Activated CD4-positive, alpha-beta T cell treated with anti-CD3 and anti-CD28 coated beads, Interleukin-2, amount 50 U/mL, for 16 hours (primary cell): Measurements from ENCODE around the gene ARHGAP8.

Experiments
- DNase-seq: peaks from one replicate; pipeline ENCODE4 v3.0.0-alpha.2; 2020

ARHGAP8 gene

GRCh38 chr22:44807915-44808690, 55.7 kb downstream of the ARHGAP8 start:
- no peak for DNase-seq

DNA sequence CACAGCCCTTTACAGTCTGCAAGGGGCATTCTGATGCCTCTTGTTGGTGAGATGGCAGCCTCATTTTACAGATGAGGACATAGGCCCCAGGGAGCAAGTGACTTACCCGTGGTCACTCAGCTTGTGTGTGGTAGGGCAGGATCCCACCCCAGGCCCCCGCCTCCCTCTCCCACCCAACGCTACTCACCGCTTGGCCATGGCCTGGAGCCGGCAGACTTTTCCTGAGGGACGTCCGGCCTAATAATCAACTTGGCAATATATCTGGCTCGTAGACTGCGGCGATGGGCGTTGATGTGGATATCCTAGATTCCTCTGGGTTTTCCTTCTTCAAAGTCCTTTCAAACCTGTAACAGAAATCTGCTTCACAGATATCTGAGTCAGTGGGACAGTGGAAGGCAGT, 57.1 kb downstream of the ARHGAP8 start:
- DNase-seq, result no peak

GRCh38 chr22:44811141-44811540, 58.8 kb downstream of the ARHGAP8 start:
- DNase-seq, result no peak

DNA sequence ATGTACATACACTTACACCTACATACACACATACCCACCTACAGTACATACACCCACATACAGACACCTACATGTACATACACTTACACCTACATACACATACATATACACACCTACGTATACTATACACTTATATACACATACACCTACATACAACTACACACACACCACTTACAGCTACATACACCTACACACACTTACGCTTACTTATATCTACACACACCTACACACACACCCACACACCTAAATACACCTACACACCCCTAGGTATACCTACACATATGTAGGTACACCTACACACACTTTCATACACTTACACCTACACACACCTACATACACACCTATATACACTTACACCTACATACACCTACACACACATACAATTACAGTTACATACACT, 61.0 kb downstream of the ARHGAP8 start:
- DNase-seq, result no peak

- DNase-seq, result no peak
Measured at GRCh38 chr22:44814266-44815098, 62.1 kb downstream of the ARHGAP8 start.

DNA sequence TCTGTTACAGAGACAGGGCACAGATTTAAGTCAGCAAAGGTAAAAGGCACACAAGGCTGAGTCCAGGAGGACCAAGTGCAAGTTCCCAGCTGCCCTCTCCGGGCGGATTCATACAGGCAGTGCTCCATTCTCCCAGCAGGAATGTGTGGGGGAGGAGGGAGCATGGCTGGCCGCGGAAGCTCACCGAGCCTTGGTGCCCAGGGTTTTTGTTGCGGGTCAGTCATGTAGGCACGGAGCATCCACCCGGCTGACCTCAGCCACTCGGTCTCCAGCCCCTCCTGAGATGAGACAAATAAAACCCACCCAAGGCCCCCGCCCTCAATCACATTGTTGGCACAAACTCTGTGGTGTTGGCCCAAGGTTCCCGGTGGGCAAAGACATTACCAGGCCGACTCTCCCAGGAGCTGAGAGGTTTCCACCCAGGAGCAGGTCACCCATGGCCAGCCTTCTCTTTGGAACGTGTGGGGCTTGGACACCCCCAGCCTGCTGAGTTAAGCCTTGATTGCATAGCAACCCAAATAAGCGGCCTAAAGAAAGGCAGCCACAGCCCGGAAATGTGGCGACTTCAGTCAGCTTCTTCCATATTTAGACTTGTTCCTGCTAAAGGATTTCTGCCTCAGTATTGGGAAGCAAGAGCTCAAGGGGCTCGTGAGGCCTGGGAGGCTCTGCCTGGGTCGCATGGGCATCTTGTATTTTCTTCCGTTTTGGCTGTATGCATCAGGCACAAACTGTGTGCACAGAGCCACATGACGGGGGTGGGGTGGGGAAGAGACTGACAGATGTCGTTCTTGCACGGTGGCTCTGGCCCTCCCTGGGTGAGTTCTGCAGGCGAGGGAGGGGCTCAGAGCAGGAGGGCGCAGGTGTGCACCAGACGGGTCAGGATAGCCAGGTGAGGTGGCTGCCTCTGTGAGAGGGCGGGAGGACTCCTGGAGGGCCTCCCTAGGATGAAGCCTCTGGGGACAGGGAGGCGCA, 63.0 kb downstream of the ARHGAP8 start:
- no peak for DNase-seq

DNA sequence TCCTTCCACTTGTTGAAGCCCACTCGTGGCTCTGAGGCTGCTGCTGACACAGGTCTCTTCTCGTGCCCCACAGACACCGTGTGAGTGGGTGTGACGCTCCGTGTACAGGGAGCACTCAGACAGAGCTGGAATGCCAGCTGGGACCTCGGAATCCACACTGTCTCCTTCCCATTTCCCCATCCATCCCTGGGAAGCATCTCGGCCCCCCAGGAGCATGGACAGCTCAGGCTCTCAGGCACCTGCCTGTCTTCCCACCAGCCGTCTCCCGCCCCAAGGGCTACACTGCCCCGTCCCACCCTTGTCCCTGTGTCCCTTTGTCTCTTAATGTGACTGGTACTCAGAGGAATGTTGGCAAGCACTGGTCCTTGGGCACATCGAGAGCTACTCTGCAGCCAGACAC, 63.8 kb downstream of the ARHGAP8 start:
- no peak for DNase-seq

GRCh38 chr22:44818727-44819126, 66.4 kb downstream of the ARHGAP8 start:
- DNase-seq, result no peak

DNA sequence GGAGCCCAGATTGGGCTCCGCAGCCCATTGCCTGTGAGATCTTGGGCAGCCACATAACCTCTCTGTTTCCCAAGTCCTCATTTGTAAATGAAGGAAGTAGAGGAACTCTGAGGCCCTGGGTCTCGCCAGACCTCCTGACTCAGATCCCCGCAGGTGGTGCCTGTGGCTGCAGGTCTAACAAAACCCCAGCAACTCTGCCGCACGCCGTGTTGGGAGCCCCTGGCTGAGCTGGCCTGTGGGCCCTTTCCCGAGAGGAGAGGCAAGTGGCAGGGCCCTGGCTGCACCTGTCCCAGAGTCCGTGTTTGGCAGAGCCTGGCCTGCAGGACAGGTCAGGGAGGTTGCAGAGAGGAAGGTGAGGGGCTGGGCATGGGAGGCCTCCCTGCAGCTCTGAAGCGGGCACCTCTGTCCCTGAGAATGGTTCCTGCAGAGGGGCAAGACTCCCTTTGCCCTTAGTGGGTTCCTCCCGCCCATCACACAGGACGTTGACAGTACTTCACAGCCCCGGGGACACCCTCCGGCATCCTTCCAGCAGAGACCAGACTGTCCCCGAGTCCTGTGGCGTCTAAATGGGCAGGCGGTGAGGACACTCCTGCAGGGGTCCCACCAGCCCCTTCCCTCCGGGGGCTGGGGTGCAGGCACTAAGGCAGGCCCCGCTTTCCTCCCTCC, 67.7 kb downstream of the ARHGAP8 start:
- no peak for DNase-seq

DNA sequence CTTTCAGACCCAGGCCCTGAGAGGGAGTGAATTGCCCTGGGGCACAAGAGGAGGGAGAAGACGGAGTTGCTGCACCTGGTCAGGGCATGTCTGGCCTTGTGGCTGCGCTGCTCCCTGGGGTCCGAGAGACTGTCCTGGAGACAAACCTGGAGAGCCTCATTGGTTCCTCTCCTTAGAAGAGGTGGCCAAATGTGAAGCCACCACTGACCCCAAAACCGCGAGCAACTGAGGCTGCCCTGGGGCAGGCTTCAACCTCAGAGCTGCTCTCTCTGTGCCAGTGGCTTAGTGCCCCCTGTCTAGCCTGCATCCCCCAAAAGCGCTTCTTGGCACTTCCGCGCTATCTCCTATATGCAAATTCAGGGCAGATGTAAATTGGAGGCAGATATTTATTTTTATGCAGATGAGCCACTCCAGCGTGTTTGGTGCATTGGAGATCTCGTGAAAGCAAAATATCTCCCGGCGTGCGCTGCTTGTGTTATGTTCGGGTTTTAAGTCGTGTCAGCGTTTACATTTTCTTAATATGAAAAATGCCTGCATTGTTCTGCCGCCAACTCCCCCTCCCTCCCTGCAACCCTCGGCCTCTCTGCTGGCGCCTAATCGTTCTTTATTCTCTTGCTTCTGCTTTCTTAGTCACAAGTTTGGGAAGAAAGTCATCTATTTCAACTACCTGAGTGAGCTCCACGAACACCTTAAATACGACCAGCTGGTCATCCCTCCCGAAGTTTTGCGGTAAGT, 69.5 kb downstream of the ARHGAP8 start:
- no peak for DNase-seq

- DNase-seq, result no peak
Measured at GRCh38 chr22:44822534-44822933, 70.2 kb downstream of the ARHGAP8 start.

DNA sequence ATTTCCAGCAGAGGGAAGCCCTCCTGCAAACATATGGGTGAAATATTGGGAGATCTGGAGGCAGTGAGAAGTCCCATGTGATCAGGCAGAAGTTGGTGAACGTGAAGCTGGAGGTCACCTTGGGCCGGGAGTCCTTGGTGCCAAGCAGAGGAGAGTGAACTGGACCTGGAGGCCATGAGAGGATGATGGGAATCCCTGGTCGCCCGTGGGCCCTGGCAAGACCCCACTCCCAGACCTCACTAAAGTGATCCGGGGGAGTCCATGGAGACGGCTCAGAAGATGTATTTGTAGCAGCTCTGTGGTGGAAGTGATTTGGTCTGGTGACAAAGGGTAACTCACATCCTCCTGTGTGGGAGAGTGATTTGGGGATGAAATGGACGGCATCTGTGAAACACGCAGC, 71.0 kb downstream of the ARHGAP8 start:
- DNase-seq, result no peak

DNA sequence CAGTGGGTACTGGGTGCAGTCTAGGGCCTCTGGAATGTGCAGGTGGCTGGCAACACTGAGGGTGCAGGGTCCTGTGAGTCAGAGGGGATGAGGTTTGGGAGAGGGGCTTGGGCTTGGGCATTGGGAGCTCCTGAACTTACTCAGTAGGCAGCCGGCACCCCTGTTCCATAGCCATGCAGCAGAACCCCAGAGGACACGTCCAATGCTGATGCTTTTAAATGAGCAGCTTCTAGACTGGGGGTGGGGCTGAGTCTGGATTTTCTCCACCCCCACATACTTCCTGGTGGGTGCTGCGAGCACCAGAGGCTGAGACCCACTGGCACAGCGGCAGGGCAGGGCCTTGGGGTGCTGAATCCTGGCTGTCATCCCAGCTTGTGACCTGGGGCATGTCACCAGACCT, 71.4 kb downstream of the ARHGAP8 start:
- no peak for DNase-seq

DNA sequence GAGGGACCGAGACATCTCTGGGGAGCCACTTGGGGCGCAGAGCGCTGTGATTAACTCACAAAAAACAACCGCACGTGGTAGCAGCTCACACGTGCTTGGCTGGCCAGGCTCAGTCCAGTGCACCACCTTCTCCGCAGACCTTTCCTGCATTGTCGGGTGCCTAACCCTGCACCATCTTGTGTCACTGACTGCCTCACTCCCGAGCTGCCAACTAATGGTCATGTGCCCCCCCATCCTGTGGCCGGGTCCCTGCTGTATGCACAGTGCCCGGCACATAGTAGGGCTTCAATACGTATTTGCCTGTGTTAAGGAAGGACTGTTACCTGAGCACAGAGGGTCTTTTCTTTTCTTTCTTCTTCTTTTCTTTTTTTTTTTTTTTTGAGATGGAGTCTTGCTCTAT, 71.9 kb downstream of the ARHGAP8 start:
- DNase-seq, result no peak

GRCh38 chr22:44825310-44826150, 73.2 kb downstream of the ARHGAP8 start:
- no peak for DNase-seq

GRCh38 chr22:44827666-44828190, 75.4 kb downstream of the ARHGAP8 start:
- no peak for DNase-seq

DNA sequence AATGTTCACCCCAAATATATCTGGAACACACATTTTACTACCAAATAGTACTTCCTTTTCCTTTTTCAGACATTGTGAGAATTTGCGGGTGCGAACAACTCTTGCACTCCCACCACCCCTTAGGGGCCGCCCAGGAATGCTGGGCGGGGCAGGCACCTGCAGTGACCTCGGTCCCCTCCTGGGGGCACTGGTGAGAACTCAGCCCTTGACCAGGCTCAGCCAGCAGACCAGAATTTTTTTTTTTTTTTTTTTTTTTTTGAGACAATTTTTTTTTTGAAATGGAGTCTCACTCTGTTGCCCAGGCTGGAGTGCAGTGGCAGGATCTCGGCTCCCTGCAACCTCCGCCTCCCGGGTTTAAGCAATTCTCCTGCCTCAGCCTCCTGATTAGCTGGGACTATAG, 75.8 kb downstream of the ARHGAP8 start:
- peak; percentile 32 for DNase-seq

DNA sequence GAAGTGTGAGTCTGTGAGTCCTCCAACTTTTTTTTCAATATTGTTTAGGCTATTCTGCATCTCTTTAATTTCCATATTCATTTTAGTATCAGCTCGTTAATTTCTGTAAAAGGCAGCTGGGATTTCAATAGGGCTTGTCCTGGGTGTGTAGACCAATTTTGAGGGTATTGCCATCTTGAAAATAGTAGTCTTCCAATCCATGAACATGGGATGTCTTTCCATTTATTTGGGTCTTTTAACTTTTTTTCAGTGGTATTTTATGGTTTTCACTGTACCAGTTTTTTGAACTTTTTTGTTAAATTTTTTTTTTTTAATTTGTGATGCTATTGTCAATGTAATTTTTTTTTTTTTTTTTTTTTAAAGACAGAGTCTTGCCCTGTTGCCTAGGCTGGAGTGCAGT, 79.5 kb downstream of the ARHGAP8 start:
- DNase-seq, result no peak

GRCh38 chr22:44834065-44834464, 81.7 kb downstream of the ARHGAP8 start:
- DNase-seq, result no peak

DNA sequence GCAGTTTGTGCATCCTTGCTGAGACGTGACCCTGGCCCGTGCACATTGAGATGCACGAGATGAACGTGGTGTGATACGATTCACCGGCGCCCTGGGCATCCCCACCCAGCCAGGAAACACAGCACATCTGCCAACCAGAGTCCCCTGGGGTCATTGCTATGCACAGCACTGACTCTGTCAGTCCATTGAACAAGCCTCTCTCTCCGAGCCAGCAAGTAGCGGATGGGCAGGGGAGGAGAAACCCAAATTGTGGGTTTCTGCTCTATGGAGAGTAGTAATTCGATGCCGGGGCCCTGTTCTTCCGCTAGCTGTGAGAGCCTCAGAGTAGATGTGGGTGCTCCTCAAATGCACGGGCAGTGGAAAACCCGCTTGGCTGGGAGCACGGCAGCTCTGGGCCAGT, 85.1 kb downstream of the ARHGAP8 start:
- no peak for DNase-seq
